ENCODE measurements around the gene BUB3. TPM values are rescaled to one million over a fixed set of nuclear protein-coding genes. Genes with fewer than 3 reads are reported as not detected.

The BUB3 gene
- total RNA-seq, 1 donor from 2014 or later: 210 TPM

- peaks cover 14% of the 10 kb centered on the region for H3K4me1 Mint-ChIP-seq (ENCODE audit: low read depth)
- intact Hi-C loops (cut with micrococcal nuclease): loop anchor here (10.0 kb wide), 1 partner anchor 951 kb away; the partner anchor contains the start of gene CHST15
These were observed 10.4 kb upstream of the BUB3 start for GRCh38 chr10:123143825-123144168.

GRCh38 chr10:123144697-123145541 is 9.3 kb upstream of the BUB3 start:
- Mint-ChIP-seq H3K27ac (no peak overlapping the region), H3K36me3 (ENCODE audit: low read depth) (peaks cover 12% of the 10 kb centered on the region), H3K9me3 (no peaks in the 10 kb centered on the region), H3K4me1 (ENCODE audit: low read depth) (peaks cover 15% of the 10 kb centered on the region), H3K4me3 (ENCODE audit: low read depth) (no peak overlapping the region), H3K27me3 (ENCODE audit: low read depth) (peaks cover 76% of the 10 kb centered on the region)
- no peak for DNase-seq (ENCODE audit: low spot score)
- intact Hi-C loops (cut with micrococcal nuclease): loop anchor here (1.0 to 10.0 kb wide), 2 partner anchors 8 to 950 kb away; partner anchors contain the start of gene CHST15

More at GRCh38 chr10:123143825-123144168, 10.4 kb upstream of the BUB3 start:
- no peak for DNase-seq (ENCODE audit: low spot score)
- Mint-ChIP-seq H3K36me3 (ENCODE audit: low read depth) (peaks cover 7% of the 10 kb centered on the region), H3K4me3 (ENCODE audit: low read depth) (no peak overlapping the region), H3K27me3 (ENCODE audit: low read depth) (peaks cover 81% of the 10 kb centered on the region), H3K9me3 (no peaks in the 10 kb centered on the region), H3K27ac (no peak overlapping the region)

DNA sequence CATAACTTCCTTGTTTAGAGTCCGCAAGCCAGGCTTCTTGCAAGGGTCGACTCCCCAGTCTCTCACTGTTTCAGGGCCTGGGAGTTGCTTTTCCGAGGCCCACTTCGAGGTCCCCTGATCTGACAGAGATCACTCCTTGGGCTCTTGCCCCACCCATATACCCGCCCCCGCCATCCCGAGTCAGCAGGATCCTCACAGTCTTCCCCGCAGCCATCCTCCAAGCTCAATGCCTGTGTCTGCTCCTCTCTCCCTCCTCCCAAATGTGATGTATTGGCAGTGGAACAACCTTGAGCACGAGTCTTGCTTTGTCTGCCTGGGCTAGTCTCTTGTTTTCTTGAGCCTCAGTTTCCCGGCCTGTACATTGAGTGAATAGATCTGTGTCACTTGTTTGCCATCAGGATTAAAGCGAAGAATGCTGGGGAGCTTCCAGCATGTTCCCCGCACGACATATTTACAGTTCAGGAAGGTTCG is 8.6 kb upstream of the BUB3 start:
- intact Hi-C loops (cut with micrococcal nuclease): loop anchor here (1.0 to 10.0 kb wide), 2 partner anchors 8 to 949 kb away; partner anchors contain the start of gene CHST15
- Mint-ChIP-seq H3K4me3 (ENCODE audit: low read depth) (no peak overlapping the region), H3K27ac (no peak overlapping the region), H3K9me3 (no peaks in the 10 kb centered on the region), H3K36me3 (ENCODE audit: low read depth) (peaks cover 15% of the 10 kb centered on the region), H3K27me3 (ENCODE audit: low read depth) (peaks cover 76% of the 10 kb centered on the region), H3K4me1 (ENCODE audit: low read depth) (peaks cover 19% of the 10 kb centered on the region)
- no peak for DNase-seq (ENCODE audit: low spot score)

DNA sequence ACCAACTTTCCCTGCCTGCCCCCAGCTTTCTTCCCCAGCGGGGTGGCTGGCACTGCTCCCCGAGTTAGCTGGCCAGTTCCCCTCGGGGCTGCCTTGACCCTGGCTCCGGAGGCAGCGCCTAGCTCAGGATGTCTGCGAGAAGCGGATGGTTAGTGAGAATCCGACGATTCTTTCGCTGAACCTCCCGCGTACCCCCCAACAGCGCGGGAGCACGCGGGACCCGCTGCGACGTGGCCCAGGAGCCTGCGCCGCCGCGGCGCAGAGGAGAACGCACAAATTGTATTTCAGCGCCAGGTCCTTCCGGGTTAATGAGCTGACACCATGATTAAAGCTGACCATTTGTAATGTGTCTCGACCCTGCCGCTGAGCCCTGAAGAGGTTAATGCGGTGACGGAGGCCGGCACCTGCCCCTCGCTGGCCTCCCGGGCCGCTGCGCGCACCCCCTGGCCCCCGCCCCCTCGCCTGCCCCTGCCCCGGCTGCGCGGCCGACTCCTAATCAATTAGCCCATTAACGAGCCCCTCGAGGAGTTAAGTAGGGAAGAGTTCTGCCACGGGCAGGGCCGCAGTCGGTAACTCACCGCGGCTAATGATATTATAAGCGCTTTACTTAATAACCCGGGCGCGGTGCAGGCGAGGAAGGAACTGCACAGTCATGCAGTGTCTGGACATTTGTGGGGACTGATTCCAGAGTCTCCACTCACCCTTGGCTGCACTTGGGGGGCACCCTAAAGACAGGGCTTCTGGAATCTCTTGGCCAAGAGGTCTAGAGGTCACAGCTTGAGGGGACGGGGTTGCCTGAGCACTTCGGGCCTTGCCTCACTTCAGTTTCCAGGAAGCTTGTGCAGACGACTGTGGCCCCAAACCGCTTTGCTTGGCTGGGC is 7.9 kb upstream of the BUB3 start:
- Mint-ChIP-seq H3K9me3 (no peaks in the 10 kb centered on the region), H3K27me3 (ENCODE audit: low read depth) (peaks cover 72% of the 10 kb centered on the region), H3K27ac (no peak overlapping the region), H3K4me3 (ENCODE audit: low read depth) (no peak overlapping the region), H3K36me3 (ENCODE audit: low read depth) (peaks cover 15% of the 10 kb centered on the region), H3K4me1 (ENCODE audit: low read depth) (peaks cover 21% of the 10 kb centered on the region)
- intact Hi-C loops (cut with micrococcal nuclease): loop anchor here (10.0 kb wide), 1 partner anchor 949 kb away; the partner anchor contains the start of gene CHST15
- DNase-seq (ENCODE audit: low spot score): no peak

DNA sequence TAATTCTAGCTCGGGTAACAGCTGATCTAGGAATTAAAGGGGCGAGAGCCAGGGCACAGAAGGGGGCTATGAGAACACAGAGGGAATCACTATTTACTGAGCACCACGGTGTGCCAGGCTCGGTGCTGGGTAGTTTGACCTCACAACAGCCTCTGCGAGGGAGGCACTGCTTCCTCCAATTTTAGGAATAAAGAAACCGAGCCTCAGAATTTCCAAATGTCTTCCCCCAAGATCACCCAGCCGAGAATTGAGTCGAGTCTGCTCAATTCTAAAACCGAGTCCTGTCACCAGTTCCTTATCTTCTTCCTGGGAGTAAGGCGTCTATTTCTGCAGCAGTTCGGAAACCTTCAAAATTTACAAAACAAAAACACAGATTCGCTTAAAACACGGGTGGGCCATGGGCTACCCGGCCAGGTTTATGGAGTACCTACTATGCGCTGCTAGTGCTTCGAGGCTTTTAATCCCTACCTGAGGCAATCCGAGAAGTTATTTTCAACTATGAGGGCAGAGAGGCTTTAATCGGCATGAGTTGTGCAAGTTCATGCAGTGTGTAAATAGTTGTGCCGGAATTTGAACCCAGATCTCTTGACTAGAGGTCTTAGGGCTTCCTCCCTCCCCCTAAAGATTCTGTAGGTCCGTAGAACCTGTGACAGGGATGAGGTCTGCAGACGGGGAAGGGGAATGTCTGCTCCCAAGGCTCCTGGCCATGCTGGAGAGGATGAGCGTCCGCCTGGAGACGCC is 7.1 kb upstream of the BUB3 start:
- peaks cover 15% of the 10 kb centered on the region for H3K36me3 Mint-ChIP-seq (ENCODE audit: low read depth)
- intact Hi-C loops (cut with micrococcal nuclease): loop anchor here (10.0 kb wide), 1 partner anchor 948 kb away; the partner anchor contains the start of gene CHST15
- H3K4me1 Mint-ChIP-seq (ENCODE audit: low read depth): peaks cover 26% of the 10 kb centered on the region
- H3K4me3 Mint-ChIP-seq (ENCODE audit: low read depth): no peak overlapping the region
- H3K27me3 Mint-ChIP-seq (ENCODE audit: low read depth): peaks cover 71% of the 10 kb centered on the region
- no peak for DNase-seq (ENCODE audit: low spot score)
- H3K27ac Mint-ChIP-seq: peak overlapping the region; percentile 49
- H3K9me3 Mint-ChIP-seq: no peaks in the 10 kb centered on the region

DNA sequence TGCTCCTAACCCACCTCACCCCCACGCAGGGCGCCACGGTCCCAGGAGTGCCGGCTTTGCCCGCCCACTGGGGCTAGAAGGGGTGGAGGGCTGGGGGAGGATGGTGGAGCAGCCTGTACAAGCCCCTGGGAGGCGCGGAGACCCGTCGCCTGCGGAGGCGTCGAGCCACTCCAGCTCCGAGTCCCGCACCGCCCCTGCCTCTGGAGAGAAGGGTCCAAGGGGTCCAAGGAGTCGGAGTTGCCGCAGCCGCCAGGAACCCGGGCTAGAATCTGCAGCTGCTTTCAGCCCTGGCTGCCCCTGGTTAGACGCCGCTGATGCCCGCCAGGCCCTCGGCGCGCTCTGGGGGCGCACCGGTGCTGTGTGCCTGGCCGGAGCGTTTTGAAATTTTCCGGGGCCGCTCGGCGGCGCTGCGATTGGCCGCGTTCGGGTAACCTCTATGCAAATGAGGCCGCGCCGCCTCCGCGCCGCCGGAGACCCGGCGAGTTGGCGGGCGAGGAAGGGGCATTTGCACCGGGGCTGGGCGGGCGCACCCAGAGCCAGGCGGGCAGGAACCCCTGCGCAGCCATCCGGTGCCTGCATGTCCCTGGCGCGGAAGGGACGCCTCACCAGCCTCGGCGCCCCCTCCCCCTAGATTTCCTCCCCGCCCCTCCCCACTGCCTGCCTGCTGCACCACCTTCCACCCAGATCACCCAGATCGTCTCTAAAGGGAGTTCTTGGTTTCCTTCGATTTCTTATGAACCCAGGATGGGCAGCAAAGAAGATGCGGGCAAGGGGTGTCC is 6.4 kb upstream of the BUB3 start, which contains the start of gene HMX2:
Gene HMX2 (plus strand): TSS at position 502 of the 779 bp plus-strand sequence. CDS start 243 bp downstream, at position 745.
- Mint-ChIP-seq H3K4me1 (ENCODE audit: low read depth) (peaks cover 26% of the 10 kb centered on the region), H3K27ac (peak within 1 kb of the TSS; percentile 49), H3K9me3 (no peaks in the 10 kb centered on the region), H3K4me3 (ENCODE audit: low read depth) (peak within 1 kb of the TSS; percentile 57), H3K36me3 (ENCODE audit: low read depth) (peaks cover 15% of the 10 kb centered on the region), H3K27me3 (ENCODE audit: low read depth) (peaks cover 69% of the 10 kb centered on the region)
- DNase-seq (ENCODE audit: low spot score): peak; percentile 12
- intact Hi-C loops (cut with micrococcal nuclease): loop anchor here (2.0 to 10.0 kb wide), 2 partner anchors 13 to 947 kb away; partner anchors contain the start of genes CHST15 and HMX3

DNA sequence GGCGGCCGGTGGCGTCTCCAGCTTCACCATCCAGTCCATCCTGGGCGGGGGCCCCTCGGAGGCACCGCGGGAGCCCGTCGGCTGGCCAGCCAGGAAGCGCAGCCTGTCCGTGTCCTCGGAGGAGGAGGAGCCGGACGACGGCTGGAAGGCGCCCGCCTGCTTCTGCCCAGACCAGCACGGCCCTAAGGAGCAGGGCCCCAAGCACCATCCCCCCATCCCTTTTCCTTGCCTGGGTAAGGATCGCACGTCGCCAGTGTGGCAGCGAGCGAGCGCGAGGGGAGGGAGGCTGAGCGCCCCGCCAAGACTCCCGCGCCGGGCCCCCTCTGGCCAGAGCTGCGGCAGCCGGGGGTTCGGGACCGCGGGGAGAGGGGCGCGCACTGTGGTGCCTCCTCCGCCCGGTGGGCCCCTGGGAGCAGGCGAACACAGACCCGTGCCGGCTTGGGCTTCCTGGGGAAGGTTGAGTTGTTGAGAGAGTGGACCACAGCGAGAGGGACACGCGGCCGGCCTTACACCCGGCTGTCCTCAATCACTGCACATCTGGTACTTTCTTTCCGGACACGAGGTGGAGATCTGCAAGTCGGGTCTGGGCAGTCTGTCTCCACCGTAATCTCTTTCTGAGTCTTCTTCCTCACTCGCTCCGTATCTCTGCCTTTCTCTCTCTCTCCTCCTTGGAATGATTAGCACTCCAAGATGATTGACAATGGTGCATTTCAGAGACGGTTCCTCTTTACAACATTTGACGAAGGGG is 5.6 kb upstream of the BUB3 start:
- Mint-ChIP-seq H3K4me3 (ENCODE audit: low read depth) (peak overlapping the region; percentile 57), H3K9me3 (no peaks in the 10 kb centered on the region), H3K27me3 (ENCODE audit: low read depth) (peaks cover 62% of the 10 kb centered on the region), H3K36me3 (ENCODE audit: low read depth) (peaks cover 15% of the 10 kb centered on the region), H3K4me1 (ENCODE audit: low read depth) (peaks cover 29% of the 10 kb centered on the region), H3K27ac (no peak overlapping the region)
- intact Hi-C loops (cut with micrococcal nuclease): loop anchor here (2.0 to 10.0 kb wide), 2 partner anchors 14 to 946 kb away; partner anchors contain the start of genes CHST15 and HMX3
- DNase-seq (ENCODE audit: low spot score): no peak

- peaks cover 31% of the 10 kb centered on the region for H3K4me1 Mint-ChIP-seq (ENCODE audit: low read depth)
- intact Hi-C loops (cut with micrococcal nuclease): loop anchor here (2.0 to 10.0 kb wide), 2 partner anchors 14 to 946 kb away; partner anchors contain the start of genes CHST15 and HMX3
These were observed 5.0 kb upstream of the BUB3 start for GRCh38 chr10:123149162-123149567.

DNA sequence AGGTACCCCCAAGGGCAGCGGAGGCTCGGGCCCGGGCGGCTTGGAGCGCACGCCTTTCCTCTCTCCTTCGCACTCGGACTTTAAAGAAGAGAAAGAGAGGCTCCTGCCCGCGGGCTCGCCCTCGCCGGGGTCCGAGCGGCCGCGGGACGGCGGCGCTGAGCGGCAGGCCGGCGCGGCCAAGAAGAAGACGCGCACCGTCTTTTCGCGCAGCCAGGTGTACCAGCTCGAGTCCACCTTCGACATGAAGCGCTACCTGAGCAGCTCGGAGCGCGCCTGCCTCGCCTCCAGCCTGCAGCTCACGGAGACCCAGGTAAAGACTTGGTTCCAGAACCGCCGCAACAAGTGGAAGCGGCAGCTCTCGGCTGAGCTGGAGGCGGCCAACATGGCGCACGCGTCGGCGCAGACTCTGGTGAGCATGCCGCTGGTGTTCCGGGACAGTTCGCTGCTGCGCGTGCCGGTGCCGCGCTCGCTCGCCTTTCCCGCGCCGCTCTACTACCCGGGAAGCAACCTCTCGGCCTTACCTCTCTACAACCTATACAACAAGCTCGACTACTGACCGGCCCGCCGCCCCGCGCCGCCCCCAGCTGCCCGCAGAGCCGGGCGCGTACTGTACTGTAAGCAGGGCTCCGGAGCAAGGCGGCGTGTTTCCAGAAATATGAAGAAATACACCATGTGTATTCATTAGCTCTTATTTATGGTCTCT is 4.5 kb upstream of the BUB3 start:
- Mint-ChIP-seq H3K27ac (no peak overlapping the region), H3K4me3 (ENCODE audit: low read depth) (peak overlapping the region; percentile 57), H3K36me3 (ENCODE audit: low read depth) (peaks cover 19% of the 10 kb centered on the region), H3K9me3 (no peaks in the 10 kb centered on the region), H3K4me1 (ENCODE audit: low read depth) (peaks cover 31% of the 10 kb centered on the region), H3K27me3 (ENCODE audit: low read depth) (peaks cover 51% of the 10 kb centered on the region)
- intact Hi-C loops (cut with micrococcal nuclease): loop anchor here (2.0 to 10.0 kb wide), 5 partner anchors 15 to 1768 kb away; partner anchors contain the start of genes CHST15, HMX3 and NKX1-2
- peak; percentile 34 for DNase-seq (ENCODE audit: low spot score)

More at GRCh38 chr10:123149162-123149567, 5.0 kb upstream of the BUB3 start:
- Mint-ChIP-seq H3K27me3 (ENCODE audit: low read depth) (peaks cover 57% of the 10 kb centered on the region), H3K9me3 (no peaks in the 10 kb centered on the region), H3K36me3 (ENCODE audit: low read depth) (peaks cover 17% of the 10 kb centered on the region), H3K27ac (no peak overlapping the region), H3K4me3 (ENCODE audit: low read depth) (peak overlapping the region; percentile 57)
- no peak for DNase-seq (ENCODE audit: low spot score)

- H3K4me3 Mint-ChIP-seq (ENCODE audit: low read depth): peak overlapping the region; percentile 57
- H3K4me1 Mint-ChIP-seq (ENCODE audit: low read depth): peaks cover 30% of the 10 kb centered on the region
- H3K27me3 Mint-ChIP-seq (ENCODE audit: low read depth): peaks cover 44% of the 10 kb centered on the region
- no peaks in the 10 kb centered on the region for H3K9me3 Mint-ChIP-seq
- no peak overlapping the region for H3K27ac Mint-ChIP-seq
- DNase-seq (ENCODE audit: low spot score): no peak
- intact Hi-C loops (cut with micrococcal nuclease): loop anchor here (5.0 kb wide), 3 partner anchors 1082 to 1767 kb away; partner anchors contain the start of gene NKX1-2
- H3K36me3 Mint-ChIP-seq (ENCODE audit: low read depth): peaks cover 26% of the 10 kb centered on the region
These were observed 3.8 kb upstream of the BUB3 start for GRCh38 chr10:123150271-123150985.

All from activated T-helper 2 cell treated with anti-CD3 and anti-CD28 coated beads, Interferon-gamma antibody, Interleukin-2, Interleukin-4, amounts not matched to agents 10 μg/mL and 5 μg/mL and 100 μg/mL, durations not matched to agents 14 hours and 24 hours and 36 hours (primary cell).